ENCODE measurements around the gene PAK1.

GRCh38 chr11:77374108-77374507, 99.8 kb downstream of the PAK1 start:
- no peak for TF ChIP-seq CTCF (IDR thresholded peaks at IDR 0.05; ENCODE audit: insufficient read depth, low read length)
- TF ChIP-seq, protein P1, sequence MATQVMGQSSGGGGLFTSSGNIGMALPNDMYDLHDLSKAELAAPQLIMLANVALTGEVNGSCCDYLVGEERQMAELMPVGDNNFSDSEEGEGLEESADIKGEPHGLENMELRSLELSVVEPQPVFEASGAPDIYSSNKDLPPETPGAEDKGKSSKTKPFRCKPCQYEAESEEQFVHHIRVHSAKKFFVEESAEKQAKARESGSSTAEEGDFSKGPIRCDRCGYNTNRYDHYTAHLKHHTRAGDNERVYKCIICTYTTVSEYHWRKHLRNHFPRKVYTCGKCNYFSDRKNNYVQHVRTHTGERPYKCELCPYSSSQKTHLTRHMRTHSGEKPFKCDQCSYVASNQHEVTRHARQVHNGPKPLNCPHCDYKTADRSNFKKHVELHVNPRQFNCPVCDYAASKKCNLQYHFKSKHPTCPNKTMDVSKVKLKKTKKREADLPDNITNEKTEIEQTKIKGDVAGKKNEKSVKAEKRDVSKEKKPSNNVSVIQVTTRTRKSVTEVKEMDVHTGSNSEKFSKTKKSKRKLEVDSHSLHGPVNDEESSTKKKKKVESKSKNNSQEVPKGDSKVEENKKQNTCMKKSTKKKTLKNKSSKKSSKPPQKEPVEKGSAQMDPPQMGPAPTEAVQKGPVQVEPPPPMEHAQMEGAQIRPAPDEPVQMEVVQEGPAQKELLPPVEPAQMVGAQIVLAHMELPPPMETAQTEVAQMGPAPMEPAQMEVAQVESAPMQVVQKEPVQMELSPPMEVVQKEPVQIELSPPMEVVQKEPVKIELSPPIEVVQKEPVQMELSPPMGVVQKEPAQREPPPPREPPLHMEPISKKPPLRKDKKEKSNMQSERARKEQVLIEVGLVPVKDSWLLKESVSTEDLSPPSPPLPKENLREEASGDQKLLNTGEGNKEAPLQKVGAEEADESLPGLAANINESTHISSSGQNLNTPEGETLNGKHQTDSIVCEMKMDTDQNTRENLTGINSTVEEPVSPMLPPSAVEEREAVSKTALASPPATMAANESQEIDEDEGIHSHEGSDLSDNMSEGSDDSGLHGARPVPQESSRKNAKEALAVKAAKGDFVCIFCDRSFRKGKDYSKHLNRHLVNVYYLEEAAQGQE (IDR thresholded peaks at IDR 0.05; ENCODE audit: insufficient replicate concordance, low read depth): no peak
- no peak for TF ChIP-seq POLR2AphosphoS5 (IDR thresholded peaks at IDR 0.05; ENCODE audit: low read depth)
- no peak for TF ChIP-seq GABPA (IDR thresholded peaks at IDR 0.05; ENCODE audit: low read depth)
- no peak for TF ChIP-seq SPI1 (IDR thresholded peaks at IDR 0.05; ENCODE audit: borderline replicate concordance, low read depth)
